HG02763 (cell line): ENCODE measurements around the gene GAS7.

Experiments used
- ATAC-seq: cut with Tn5 transposase; IDR thresholded peaks from one replicate; pipeline ENCODE4 v1.9.1; 2021; ENCODE audit warnings: mild to moderate bottlenecking, moderate library complexity; ENCODE audit not compliant: unreplicated experiment

Gene GAS7

GRCh38 chr17:10136258-10136981 is 62.0 kb downstream of the GAS7 start:
- no peak for ATAC-seq

DNA sequence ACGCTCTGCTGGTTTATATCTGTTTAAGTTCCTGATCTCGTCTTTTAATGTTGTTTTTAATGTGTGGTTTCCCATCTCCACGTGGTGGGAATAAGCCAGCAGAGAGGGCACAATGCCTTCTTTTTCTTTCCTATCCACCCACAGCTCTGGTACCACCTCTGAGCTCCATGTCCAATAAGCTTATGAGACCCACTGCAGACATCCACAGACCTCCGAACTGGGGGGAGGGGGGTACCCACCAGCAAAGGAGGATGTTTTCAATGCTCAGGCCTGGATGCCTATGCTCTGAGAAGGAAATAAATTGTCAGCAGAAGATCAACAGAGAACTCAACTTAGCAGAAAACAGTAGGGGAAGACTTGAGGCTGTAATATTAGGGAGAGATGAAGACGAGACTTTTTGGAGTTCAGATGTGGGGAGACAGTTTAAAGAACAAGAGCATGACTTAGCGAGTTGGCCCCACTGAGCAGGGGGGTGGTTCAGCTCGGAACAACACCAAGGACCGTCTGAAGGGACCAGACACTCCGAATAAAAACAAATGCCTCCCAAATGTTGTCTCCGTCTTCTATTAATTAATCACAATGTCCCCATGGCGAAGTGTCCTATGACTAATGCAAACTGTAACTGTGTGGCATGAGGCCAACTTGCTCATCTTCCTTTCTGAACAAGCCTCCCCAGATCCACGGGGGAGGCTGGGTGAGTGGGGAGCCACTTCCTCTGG is 62.7 kb downstream of the GAS7 start:
- ATAC-seq: no peak

DNA sequence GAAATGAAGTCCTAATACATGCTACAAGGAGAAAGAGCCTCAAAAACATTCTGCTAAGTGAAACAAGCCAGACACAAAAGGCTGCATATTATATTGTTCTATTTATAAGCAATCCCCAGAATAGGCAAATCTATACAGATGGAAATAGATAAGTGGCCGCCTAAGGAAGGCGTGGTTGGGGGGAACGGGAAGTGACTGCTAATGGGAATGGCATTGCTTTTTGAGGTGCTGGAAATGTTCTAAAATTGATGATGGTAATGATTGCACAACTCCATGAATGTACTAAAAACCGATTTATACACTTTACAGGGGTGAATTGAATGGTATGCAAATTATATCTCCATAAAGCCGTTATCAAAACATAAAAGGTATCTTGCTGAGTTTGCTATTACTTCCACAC is 67.7 kb downstream of the GAS7 start:
- ATAC-seq: no peak

DNA sequence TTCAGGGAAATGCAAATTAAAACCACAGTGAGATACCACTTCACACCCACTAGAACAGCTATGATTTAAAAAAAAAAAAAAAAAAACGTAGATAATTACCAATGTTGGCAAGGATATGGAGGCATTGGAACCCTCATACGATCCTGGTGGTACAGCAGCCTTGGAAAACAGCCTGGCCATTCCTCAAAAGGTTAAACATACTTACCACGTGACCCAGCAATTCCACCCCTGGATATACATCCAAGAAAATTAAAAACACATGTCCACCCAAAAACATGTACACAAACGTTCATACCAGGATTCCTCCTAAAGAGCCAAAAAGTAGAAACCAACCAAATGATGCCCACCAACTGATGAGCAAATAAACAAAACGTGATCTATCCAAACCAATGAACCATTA is 68.1 kb downstream of the GAS7 start:
- ATAC-seq: no peak

GRCh38 chr17:10127819-10128425 is 70.5 kb downstream of the GAS7 start:
- no peak for ATAC-seq

DNA sequence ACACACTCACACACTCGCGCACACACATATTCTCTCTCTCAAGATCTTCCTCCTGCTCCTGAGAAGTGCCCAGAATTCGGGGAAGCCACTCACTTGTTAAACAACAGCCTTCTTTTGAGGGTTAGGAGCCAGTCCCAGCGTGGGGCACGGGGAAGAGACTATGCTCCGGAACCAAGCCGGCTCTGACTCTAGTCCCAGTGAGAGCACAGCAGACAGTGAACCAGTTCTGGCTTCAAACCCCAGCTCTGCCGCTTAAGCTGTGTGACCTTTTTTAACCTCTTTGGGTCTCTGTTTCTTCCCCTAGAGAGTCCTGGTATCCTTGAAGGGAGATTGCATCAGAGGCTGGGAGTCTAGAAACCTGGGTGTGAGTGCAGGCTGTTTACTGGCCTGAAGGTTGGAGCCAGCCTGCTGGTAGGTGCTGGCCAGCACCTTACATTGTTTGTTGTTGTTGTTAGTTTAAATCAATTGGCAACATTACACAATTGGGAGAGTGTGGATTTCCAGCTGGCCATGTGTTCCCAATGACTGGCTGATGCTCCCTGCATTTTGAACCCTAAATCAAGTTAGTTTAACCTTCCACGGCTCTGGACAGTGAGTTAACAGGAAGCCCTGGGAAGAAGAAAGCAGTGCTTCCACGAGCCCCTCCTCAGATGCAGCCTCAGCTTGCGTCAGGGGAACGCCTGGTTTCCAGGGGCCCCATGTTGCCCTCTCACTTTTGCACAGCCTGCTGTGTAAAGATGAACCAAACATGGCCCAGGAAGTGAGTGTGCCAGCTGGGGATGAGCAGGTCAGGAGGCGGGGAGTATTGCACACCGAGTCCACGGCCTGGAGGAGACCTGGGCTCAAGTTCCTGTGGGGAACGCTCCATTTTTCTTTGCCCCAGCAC is 71.5 kb downstream of the GAS7 start:
- ATAC-seq: no peak

DNA sequence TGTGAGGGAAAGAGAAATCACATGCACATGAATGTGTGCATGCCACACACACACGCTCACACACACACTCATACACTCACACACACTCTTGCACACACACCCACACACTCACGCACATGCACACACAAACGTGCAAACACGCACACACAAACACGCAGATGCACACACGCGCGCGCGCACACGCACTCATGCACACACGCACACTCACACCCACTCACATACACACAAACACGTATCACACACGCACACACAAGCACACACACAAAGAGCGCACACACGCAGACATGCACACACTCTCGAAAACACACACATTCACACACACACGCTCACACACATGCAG is 72.2 kb downstream of the GAS7 start:
- ATAC-seq: no peak

DNA sequence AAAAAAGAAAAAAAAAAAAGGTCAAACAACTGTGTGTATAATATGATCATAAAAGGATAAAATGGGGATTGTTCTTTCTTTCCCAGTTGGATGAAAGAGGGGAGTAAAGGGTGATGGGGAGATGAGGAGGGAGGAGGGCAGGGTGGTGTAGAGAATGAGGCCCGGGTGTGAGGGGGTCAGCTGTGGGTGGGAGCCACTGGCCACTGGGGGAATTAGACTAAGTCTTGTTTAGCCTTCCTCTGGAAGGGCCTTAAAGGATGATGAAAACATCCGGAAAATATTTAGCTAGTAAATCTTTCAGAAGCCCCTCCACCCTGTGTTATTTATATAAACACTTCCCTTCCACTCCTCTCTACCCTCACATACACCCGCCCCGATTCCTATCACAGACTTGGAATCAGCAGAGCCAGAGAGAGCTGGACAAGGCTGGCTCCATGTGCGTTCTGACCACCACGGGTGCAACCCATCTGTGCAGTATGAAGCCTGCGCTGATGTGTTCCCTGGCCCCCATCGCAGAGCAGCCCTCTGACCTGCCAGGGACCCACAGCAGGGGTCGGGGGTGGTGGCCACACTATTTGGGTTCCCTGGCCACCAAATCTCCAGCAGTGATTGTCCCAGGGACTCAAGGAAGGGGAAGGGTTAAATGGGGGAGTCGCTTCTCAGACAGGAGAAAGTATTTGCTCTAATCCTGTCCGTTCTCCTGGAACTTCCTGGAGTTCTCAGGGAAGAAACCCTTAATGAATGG is 72.7 kb downstream of the GAS7 start:
- no peak for ATAC-seq

GRCh38 chr17:10123093-10123492 is 75.3 kb downstream of the GAS7 start:
- no peak for ATAC-seq

- ATAC-seq: no peak
These were observed 76.3 kb downstream of the GAS7 start for GRCh38 chr17:10121971-10122707.

DNA sequence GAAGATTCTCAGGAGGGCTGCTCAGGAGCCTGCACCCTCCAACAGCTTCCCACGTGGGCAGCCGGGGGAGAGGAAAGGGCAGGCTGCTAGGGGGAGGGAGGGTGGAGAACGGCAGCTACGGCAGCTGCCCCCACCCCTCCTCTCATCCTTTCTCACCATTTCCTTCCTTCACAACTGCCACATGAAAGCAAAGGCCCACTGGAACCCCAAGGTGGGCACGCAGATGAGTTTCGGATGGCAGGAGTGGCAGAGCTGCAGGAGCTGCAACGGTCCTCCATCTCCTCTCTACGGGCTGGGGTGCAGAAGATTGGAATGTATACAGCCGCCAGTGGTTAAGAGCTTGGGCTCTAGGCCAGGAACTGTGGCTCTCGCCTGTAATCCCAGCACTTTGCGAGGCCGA is 77.7 kb downstream of the GAS7 start:
- ATAC-seq: no peak

DNA sequence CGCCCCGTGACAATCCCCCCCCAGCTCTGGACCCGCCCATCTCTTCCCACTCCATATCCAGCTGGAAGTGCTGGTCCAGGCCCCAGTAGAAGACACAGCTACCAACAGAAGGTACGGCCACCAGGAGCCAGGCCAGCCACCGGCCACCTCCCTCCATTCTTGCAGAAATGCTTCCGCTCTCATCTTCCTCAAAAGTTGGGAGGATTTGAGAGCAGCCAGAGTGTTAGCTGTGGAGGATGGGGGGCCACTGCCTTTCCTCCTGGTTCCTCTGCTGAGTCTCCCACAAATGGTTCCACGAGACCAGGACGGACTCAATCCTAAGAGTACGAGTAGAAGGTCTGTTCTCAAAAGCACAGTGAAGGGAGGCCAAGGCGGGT is 78.3 kb downstream of the GAS7 start:
- no peak for ATAC-seq

DNA sequence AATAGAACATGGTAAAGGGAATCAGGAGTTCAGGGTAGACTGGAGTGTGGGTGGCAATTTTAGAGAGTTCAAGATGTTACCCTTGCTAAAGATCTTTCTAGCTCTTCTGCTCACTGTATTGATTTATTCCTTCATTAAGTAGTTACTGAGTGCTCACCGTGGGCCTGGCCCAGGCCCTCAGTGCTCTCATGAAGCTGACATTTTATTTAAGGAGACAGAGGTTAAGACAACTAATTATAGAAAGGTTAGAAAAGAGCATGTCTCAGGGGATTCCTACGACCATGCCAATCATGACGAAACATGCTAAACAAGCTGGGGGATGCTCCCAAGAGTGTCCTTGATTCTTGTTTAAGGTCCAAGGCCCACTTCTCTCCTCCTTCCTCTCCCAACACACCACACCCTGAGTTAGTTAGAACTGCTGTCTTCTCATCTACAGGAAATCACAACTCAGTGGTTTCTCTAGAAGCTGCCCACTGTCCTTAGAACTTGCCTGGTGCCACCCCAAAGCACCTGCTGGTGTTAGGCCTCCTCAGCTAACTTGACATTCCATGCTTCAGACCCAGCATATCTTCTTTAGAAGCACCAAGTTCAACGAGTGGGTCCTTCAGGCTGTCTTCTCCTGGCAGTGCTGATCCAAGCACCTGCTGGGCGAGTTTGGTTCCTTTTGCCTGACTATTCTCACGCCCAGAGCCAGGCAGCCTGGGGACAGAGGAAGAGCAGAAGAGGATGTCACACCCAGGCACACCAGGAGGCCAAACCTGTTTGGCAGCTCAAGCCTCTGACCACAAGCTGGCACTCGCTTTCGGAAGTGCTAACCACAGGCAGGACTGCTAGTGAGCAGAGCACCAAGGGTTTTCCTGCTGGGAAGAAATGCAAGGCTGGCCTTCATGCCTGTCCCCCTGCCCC is 79.0 kb downstream of the GAS7 start:
- no peak for ATAC-seq

- ATAC-seq: no peak
These were observed 79.6 kb downstream of the GAS7 start for GRCh38 chr17:10118788-10119130.

GRCh38 chr17:10117581-10118001 is 80.8 kb downstream of the GAS7 start:
- no peak for ATAC-seq

DNA sequence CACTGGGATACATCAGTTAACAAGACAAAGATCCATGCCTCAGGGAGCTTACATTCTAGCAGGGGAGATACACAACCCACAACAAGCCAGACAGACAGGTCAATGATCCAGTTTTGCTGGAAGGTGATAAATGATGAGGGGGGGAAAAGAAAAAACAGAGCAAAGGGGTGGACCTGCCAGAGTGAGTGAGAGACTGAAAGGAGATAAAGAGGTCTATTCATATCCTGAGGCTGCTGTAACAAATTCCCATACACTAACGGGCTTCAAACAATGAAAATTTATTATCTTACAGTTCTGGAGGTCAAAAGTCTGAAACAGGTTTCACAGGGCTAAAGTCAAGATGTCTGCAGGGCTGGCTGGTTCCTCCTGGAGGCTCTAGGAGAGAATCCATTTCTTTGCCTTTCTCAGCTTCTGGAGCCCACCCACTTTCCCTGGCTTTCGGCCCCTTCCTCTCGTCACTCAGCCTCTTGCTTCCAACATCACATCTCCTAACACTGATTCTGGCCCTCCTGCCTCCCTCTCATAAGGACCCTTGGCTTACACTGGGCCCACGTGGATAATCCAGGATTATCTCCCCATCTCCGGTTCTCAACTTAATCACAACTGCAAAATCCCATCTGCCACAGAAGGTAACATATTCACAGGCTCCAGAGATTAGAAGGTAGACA is 81.5 kb downstream of the GAS7 start:
- ATAC-seq: no peak

GRCh38 chr17:10116267-10116666 is 82.1 kb downstream of the GAS7 start:
- ATAC-seq: no peak

DNA sequence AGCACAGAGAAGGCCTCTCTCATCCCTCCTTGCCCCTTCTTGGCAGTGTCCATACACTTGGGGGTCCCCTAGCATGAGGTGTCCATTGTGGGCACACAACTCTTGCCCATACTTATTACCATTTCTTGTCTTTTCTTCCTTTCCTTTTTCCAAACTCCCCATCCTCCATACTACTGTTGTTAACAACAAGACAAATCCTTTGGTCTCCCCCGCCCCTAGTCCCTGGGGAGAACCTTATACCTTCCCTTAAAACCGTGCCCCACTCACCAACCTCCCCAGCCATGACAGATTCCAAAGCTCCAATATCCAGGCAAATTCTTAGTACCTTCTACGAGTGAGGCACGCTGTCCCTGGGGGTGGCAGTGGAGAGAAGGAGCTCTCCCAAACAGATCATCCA is 82.9 kb downstream of the GAS7 start:
- no peak for ATAC-seq
